ENCODE measurements around the gene KDM7A.

The KDM7A gene

DNA sequence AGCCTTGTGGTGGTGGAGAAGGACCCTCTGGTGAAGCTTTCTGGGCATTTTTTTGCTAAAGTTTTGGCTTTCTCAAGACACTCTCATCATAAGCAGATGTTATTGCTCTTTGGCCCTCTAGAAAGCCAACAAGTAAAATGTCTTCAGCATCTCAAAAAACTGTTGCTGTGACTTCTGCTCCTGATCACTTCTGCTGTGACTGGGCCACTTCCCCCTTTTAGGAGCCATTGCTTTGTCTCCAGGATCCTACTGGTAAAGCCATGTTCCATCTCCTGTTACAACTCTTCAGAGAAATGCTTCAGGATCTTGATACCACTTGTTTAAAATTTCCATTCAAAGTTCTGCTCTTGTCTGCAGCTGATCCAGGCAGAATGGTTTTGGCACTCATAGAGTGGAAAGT, 125.0 kb downstream of the KDM7A start:
- no peak for DNase-seq

DNA sequence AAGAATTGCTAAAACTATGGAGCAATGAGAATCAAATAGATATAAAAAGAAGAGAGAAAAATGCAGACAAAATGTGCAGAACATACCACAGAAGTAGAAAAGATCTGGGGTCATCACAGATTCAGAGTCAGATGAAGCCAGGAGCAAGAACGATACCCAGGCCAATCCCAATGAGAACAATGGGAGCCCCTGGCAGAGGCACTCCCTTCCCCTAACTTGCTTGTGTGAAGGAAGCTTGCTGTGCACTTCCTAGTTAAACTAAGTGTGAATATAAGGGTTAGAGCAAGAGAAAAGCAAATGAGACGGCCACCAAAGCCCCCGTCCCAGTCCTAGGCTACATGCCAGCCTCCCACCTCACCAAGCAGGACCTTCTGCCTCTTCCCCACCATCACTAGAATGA, 126.7 kb downstream of the KDM7A start:
- DNase-seq, result no peak

DNA sequence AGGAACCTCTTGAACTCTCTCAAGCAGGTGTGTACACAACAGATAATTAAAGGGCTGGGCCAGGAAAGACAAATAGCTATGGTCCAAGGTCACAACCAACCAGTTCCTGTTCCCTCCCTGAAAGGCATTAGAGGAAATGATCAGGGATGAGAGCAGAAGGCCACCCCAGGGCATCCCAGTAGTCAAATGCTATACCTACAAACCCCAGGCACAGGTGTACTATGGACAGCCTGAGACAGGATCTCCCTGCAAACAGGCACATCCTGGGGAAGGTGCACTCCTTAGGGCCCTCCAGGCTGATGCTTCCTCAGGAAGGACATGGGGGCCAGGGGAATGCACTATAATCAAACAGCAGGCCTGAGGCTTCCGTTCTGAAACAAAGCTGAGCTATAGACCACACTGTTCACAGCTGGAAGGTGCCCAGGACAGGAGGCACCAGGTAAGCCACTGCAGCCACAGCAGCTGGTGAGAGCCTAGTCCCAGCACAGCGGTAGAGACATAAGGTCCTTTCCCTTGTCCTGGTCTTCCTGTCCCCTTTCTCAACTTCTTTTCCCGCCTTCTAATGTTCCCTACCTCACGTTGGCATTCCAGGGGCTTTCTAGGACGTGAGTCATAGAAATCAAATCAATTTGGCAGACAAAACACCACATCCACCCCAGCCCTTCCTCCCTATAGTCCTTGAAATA, 127.3 kb downstream of the KDM7A start:
- DNase-seq, result no peak

DNA sequence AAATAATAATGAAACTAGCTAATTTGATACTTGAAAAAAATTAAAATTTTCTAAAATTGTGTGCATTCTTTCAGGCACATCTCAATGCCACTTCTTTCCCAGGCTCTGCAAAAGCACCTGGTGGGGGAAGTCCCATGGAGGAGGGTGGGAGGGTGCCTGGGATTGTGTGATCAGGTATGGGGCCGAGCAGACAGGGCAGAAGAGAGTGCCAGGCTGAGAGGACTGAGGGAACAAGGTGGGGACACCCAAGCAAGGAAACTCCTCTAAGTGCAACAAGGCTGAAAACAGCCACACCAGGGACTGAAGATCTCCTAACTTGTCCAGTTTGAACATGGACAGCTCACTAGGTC, 127.8 kb downstream of the KDM7A start:
- DNase-seq, result no peak

DNA sequence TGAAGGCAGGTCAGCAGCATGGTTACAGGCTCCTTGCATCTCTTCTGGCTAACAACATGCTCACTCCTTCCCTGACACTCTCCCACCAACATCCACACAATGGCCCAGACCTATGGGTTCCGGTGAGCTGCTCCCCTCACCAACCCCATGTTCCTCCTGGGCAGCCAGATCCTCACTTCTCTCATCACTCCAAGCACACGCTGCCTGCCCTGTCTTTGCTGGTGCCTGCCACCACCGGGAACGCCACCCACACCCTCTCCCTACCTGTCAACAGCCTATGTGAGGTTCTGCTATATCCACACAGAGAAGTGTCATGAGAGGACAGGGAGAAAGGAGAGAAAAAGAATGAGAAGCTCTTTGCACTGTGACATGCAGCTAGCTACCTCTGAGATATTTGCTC, 128.6 kb downstream of the KDM7A start:
- DNase-seq, result no peak

DNA sequence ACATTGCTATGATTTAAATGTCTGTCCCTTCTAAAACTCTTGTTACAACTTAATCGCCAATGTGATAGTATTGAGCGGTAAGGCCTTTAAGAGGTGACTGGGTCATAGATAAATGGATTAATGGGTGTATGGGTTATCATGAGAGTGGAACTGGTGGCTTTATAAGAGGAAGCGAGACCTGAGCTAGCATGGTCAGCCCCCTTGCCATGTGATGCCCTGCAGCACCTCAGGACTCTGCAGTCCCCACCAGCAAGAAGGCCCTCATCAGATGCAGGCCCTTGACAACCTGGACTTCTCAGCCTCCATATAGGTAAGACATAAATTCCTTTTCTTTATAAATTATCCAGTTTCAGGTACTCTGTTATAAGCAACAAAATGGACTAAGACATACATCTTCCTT, 129.6 kb downstream of the KDM7A start:
- no peak for DNase-seq

DNA sequence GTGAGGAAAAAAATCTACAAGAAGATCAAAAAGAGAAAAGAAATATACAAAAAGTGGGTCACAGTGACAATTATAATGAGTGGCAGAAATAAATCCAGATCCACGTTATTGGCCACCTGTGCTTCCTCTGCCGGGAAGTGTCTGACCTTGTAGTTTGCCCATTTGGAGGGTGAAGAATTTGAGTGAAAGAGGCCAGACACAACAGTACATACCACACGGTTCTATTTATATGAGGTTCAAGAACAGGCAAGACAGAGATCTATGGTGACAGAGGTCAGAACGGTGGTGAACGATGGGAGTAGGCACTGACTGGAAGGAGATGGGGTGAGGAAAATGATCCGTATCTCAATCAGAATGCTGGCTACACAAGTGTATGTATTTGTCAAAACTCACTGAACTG, 131.1 kb downstream of the KDM7A start:
- no peak for DNase-seq

DNA sequence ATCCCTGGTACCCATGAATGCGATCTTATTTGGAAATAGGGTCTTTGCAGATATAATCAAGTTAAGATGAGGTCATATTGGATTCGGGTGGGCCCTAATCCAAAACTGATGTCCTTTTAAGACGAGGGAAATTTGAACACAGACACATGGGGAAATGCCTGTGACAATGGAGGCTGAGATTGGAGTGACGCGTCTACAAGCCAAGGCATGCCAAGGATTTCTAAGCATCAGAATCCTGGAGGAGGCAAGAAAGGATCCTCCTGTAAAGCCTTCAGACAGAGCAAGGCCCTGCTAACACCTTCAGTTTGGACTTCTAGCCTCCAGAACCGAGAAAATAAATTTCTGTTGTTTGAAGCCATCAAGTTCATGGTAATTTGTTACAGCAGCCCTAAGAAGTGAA, 132.5 kb downstream of the KDM7A start:
- DNase-seq, result no peak

DNA sequence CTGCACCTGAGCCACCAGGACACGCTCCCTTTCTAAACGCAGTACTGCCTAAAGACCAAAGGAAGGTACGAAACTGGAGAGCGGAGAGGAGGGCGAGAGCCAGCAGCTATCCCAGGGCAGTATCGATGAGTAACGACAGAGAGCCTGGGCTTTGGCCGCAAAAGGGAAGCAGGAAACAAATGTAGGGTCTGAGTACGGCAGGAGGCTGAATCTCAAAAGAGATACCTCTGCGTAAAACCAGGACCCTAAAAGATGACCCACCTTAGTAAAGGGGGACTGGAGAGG, 134.5 kb downstream of the KDM7A start:
- DNase-seq, result no peak

DNA sequence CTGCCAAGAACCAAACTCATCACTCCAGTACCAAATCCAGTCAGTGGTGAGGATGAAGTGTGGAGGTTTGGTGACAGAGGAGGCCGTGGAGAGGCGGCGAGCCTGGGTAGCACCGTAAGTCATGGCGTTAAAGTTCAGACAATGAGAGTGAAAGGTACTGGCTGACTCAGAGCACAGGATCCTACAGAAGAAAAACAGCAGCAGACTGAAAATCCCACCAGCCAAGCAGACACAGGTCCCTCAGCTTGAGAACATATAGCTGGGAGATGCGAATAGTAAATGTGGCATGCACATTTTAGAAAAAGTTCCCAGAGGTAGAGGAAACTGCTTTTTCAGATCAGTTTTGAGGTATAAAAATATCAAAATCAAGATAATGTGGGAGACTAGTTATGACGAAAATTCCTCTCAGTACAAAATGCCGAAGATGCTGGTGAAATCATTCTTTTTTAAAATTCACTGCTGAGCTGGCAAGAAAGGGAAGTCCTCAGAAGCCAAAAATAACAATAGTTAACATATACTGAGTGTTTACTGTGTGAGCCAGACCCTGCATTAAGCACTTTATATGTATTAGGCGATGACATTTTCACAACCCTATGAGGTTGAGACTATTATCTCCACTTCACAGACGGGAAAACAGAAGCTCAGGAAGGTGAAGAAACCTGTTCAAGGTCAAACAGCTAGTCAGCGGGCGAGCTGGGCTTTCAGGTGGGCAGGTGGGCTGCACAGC, 135.0 kb downstream of the KDM7A start:
- no peak for DNase-seq

DNA sequence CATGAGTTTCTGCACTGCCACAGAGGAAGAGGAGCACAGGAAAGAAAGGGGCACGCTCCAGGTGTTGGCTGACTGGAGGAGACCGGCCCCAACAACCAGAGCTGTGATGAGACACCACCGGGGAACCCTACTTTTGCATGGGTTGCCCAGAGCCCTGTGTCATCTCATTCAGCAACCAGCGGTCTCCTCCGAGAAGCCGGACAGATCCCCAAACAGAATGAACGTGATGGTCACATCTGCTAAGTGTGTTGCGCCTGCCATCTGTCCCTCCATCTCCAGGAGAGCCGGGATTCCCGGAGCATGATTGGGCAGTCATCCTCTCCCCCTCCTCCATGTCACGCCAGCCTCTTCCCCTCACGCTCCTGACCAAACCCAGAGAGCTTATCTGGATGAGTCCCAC, 136.9 kb downstream of the KDM7A start:
- no peak for DNase-seq

DNA sequence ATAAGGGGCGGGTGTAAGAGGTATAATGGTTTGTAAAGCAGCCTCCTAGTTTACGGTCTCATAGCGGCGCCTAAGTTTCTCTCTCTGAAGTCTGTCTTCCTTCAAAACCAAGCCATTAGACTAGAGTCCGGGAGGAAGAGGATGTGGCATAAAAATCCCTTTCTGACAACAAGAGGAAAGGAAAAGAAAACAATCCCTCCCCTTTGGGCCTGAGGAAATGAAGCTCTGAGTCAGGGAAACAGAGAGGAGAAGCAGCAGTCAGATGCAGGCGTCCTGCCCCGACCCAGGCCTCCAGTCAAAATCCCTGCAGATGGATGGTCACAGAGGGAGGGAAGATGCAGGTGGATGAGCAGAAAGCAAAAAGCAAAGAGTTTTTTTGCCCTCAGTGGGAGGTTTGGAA, 137.7 kb downstream of the KDM7A start:
- no peak for DNase-seq

DNA sequence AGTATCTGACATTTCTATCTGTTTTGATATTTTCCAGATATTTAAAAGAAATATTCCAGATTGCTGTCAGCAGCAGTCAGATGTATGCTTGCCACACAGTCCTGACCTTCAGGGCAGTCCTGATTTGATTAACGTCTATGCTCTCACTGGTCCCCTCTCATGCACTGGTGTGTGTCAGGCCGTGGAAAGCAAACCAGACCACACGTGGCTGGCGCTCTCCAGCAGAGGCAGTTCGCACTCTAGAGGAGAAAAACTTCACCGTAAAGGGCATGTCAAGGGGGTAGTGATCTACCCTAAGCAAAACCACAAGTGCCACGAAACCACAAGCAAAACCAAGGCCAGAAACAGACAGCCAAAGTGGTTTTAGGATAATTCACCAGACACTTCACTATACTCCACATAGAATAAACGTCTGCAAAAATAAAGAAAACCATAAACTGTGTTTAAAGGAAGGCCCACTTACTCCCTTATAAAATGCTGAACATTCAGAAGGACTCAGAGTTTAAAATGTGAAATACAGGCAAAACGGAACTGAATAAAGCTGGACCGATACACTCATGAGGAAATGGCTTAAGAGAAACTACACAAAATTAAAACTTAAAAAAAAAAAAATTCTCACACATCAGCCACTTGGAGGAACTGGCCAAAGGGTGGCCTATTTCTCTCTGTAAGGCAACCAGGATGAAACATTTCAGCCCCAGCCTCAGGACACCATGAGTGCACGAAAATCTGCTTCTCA, 140.4 kb downstream of the KDM7A start:
- DNase-seq, result no peak

DNA sequence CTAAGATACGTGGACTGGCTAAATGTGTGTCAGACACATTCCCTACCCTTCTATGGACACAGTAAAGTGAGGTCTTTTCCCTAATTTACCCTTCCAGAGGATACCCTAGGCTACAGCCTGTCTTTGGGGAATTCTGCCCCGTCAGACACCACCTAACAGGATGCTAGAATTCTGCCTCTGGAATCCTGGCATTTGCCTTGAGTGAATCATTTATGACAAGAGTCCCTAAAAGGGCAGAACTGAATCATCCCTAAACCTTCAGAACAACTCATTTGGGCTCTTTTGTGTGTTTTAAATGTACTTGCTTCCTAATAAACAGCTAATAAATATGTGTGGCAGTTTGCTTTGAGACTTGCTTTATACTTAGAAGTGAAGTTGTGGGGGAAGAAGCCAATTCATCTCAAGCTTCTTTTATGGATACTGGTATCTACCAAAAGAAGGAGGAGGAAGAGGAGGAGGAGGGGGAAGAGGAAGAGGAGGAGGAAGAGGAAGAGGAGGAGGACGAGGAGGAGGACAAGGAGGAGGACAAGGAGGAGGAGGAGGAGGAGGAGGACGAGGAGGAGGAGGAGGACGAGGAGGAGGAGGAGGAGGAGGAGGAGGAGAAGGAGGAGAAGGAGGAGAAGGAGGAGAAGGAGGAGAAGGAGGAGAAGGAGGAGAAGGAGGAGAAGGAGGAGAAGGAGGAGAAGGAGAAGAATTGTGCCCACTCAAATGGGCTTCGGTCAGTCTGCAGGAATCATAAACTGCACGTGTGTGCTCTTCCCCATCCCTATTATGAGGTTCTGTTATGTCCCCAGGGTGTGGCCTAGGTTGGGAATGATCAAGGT, 141.2 kb downstream of the KDM7A start:
- no peak for DNase-seq
